Measurements from ENCODE around the gene SECTM1.

Gene SECTM1

GRCh38 chr17:82297714-82298537, 35.6 kb downstream of the SECTM1 start:
- peak; percentile 87 for DNase-seq

GRCh38 chr17:82297280-82297713, 36.3 kb downstream of the SECTM1 start:
- DNase-seq: no peak

GRCh38 chr17:82296511-82297279, 36.9 kb downstream of the SECTM1 start:
- no peak for DNase-seq

GRCh38 chr17:82295472-82295814, 38.1 kb downstream of the SECTM1 start:
- DNase-seq: no peak

- DNase-seq: no peak
Measured at GRCh38 chr17:82294064-82294773, 39.3 kb downstream of the SECTM1 start.

- DNase-seq: peak; percentile 97
Measured at GRCh38 chr17:82292251-82293154, 41.1 kb downstream of the SECTM1 start.

GRCh38 chr17:82291582-82292250, 41.9 kb downstream of the SECTM1 start:
- no peak for DNase-seq

GRCh38 chr17:82287868-82288801, 45.4 kb downstream of the SECTM1 start:
- DNase-seq: no peak

- DNase-seq: no peak
Measured at GRCh38 chr17:82287013-82287867, 46.3 kb downstream of the SECTM1 start.

- DNase-seq: no peak
Measured at GRCh38 chr17:82285141-82285540, 48.4 kb downstream of the SECTM1 start.

GRCh38 chr17:82283208-82283749, 50.3 kb downstream of the SECTM1 start:
- no peak for DNase-seq

GRCh38 chr17:82282239-82283207, 51.0 kb downstream of the SECTM1 start:
- no peak for DNase-seq

- no peak for DNase-seq
Measured at GRCh38 chr17:82281502-82282238, 51.9 kb downstream of the SECTM1 start.

GRCh38 chr17:82281076-82281475, 52.5 kb downstream of the SECTM1 start:
- no peak for DNase-seq

GRCh38 chr17:82280537-82280936, 53.0 kb downstream of the SECTM1 start:
- no peak for DNase-seq

- DNase-seq: no peak
Measured at GRCh38 chr17:82278786-82279391, 54.7 kb downstream of the SECTM1 start.

GRCh38 chr17:82278308-82278707, 55.3 kb downstream of the SECTM1 start:
- no peak for DNase-seq

Data from left hindlimb (tissue), 1 donor.